ENCODE data around the gene ADAMTS12. TPM values are rescaled to one million over a fixed set of nuclear protein-coding genes. Genes with fewer than 3 reads are reported as not detected.

ADAMTS12 gene
- total RNA-seq, 2 donors from 2014 or later = 0.43 to 1.7 TPM

GRCh38 chr5:33892620-33893137 is 889 bp upstream of the ADAMTS12 start:
- H3K27me3 ChIP-seq = peaks cover 0 to 6% of the 10 kb centered on the region in 2 donors
- peaks cover 0 to 22% of the 10 kb centered on the region in 2 donors for H3K4me1 ChIP-seq
- no peaks in the 10 kb centered on the region for H3K36me3 ChIP-seq
- DNase-seq (ENCODE audit: low spot score) = peak; percentile 64
- no peaks in the 10 kb centered on the region for H3K9me3 ChIP-seq
- peak overlapping the region in 1 of 2 donors; percentile 48 for H3K4me3 ChIP-seq
- TF ChIP-seq, protein P1, sequence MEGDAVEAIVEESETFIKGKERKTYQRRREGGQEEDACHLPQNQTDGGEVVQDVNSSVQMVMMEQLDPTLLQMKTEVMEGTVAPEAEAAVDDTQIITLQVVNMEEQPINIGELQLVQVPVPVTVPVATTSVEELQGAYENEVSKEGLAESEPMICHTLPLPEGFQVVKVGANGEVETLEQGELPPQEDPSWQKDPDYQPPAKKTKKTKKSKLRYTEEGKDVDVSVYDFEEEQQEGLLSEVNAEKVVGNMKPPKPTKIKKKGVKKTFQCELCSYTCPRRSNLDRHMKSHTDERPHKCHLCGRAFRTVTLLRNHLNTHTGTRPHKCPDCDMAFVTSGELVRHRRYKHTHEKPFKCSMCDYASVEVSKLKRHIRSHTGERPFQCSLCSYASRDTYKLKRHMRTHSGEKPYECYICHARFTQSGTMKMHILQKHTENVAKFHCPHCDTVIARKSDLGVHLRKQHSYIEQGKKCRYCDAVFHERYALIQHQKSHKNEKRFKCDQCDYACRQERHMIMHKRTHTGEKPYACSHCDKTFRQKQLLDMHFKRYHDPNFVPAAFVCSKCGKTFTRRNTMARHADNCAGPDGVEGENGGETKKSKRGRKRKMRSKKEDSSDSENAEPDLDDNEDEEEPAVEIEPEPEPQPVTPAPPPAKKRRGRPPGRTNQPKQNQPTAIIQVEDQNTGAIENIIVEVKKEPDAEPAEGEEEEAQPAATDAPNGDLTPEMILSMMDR (IDR thresholded peaks at IDR 0.05) = no peak
- no peak overlapping the region for H3K27ac ChIP-seq

DNA sequence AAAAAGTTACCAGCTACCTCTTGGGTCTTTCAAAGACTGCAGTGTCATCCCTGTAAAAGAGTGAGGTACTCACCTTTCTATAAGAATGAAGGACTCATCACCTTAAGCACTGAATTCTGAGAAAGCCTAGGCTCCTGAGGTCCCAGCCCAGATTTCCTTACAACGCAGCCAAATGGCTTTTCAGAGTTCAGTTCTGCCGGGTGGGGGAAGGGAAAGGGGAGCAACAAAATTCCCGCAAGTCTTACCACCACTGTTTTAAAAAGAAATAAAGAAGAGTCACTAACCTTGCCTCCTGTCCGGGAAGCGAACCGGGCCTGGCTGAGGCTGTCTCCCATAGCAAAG is 373 bp downstream of the ADAMTS12 start:
- DNase-seq (ENCODE audit: low spot score) = no peak
- no peak overlapping the region for H3K27ac ChIP-seq
- H3K9me3 ChIP-seq = no peaks in the 10 kb centered on the region
- H3K4me1 ChIP-seq = peaks cover 0 to 22% of the 10 kb centered on the region in 2 donors
- TF ChIP-seq, protein P1 (IDR thresholded peaks at IDR 0.05) = no peak
- H3K27me3 ChIP-seq = peaks cover 0 to 6% of the 10 kb centered on the region in 2 donors
- no peaks in the 10 kb centered on the region for H3K36me3 ChIP-seq
- H3K4me3 ChIP-seq = peak overlapping the region; percentile 18 to 48

DNA sequence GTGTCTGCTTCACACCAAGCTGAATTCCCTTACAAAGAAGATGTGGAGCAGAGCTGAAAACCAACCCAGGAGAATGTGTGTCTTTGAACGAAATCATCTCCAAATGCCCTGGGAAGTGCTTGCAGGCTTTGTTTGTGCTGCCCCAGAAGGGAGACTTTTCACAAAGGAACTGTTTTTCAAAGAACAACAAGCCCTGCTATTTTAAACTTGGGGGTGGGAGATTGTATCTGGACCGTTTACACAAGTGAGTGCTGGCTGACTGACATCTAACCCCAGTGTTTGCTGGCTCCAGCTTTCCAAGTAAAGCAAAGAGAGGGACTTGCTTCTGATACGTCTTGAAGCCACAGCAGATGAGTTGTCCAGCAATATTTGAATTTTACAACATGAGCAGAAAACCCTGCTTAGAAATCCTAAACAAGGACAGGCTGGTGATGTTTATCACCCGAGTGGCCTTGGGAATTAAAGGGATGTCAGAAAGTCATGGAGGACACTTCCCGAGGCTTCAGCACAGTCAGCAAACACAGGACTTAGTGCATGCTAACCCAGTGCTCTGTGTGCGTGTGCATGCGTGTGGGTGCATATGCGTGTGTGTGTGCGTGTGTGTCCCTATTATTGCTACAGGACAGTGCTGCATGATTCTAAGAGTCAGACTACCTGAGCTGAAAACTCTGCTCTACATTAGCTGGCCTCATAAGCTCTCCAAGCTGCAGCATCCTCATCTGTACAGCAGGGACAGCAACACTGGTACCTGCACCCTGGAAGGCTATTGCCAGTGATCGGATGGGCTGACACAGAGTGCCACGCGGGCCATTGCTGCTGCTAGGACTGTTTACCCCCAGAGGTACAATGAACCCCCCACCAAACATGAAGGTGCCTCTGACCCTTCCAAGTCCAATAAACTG is 1.4 kb downstream of the ADAMTS12 start:
- Histone ChIP-seq H3K27ac (no peak overlapping the region), H3K9me3 (no peaks in the 10 kb centered on the region), H3K4me3 (peak overlapping the region in 1 of 2 donors; percentile 48), H3K27me3 (peaks cover 0 to 6% of the 10 kb centered on the region in 2 donors), H3K4me1 (peaks cover 0 to 22% of the 10 kb centered on the region in 2 donors), H3K36me3 (no peaks in the 10 kb centered on the region)
- no peak for DNase-seq (ENCODE audit: low spot score)
- TF ChIP-seq, protein P1 (IDR thresholded peaks at IDR 0.05) = no peak

- no peak for DNase-seq (ENCODE audit: low spot score)
- Histone ChIP-seq H3K36me3 (no peaks in the 10 kb centered on the region), H3K27ac (no peak overlapping the region), H3K4me3 (no peak overlapping the region), H3K4me1 (peaks cover 0 to 22% of the 10 kb centered on the region in 2 donors), H3K9me3 (no peaks in the 10 kb centered on the region), H3K27me3 (peaks cover 0 to 6% of the 10 kb centered on the region in 2 donors)
- TF ChIP-seq, protein P1 (IDR thresholded peaks at IDR 0.05) = no peak
These were observed 3.2 kb downstream of the ADAMTS12 start for GRCh38 chr5:33888587-33888986.

- H3K4me1 ChIP-seq = peaks cover 0 to 17% of the 10 kb centered on the region in 2 donors
These were observed 4.5 kb downstream of the ADAMTS12 start for GRCh38 chr5:33887268-33887667.

More at GRCh38 chr5:33887268-33887667, 4.5 kb downstream of the ADAMTS12 start:
- H3K36me3 ChIP-seq = no peaks in the 10 kb centered on the region
- TF ChIP-seq, protein P1 (IDR thresholded peaks at IDR 0.05) = no peak
- H3K9me3 ChIP-seq = no peaks in the 10 kb centered on the region
- no peak overlapping the region for H3K4me3 ChIP-seq
- H3K27ac ChIP-seq = no peak overlapping the region
- no peak for DNase-seq (ENCODE audit: low spot score)
- peaks cover 0 to 6% of the 10 kb centered on the region in 2 donors for H3K27me3 ChIP-seq
